Osteoblast (primary cell): ENCODE data around the gene PPM1F. TPM values are rescaled to one million over a fixed set of nuclear protein-coding genes. Genes with fewer than 3 reads are reported as not detected.
A peak's percentile ranks its signal among the peaks of the same experiment; 100 is the strongest.

ENCODE experiments used
- DNase-seq: peaks from one replicate; pipeline ENCODE4 v3.0.0; 2011; ENCODE audit warnings: low spot score, mixed read lengths; ENCODE audit not compliant: insufficient read length; ENCODE audit errors: missing footprints
- H2AFZ ChIP-seq: 2 replicates; pipeline ENCODE4 v1.6.0; 2011; ENCODE audit warnings: mild to moderate bottlenecking, low read length
- H3K27ac ChIP-seq: 2 replicates; pipeline ENCODE4 v1.5.1; 2011; ENCODE audit warnings: mild to moderate bottlenecking, low read depth, low read length, moderate library complexity
- H3K27me3 ChIP-seq: 2 replicates; pipeline ENCODE4 v1.6.0; 2012; ENCODE audit warnings: mild to moderate bottlenecking, control low read depth, inconsistent platforms, low read length, moderate library complexity; ENCODE audit not compliant: insufficient read depth
- H3K36me3 ChIP-seq: 2 replicates; pipeline ENCODE4 v1.5.1; 2011; ENCODE audit warnings: mild to moderate bottlenecking, low read length, control low read depth, moderate library complexity; ENCODE audit not compliant: insufficient read depth
- H3K4me1 ChIP-seq: 2 replicates; pipeline ENCODE4 v1.5.1; 2011; ENCODE audit warnings: mild to moderate bottlenecking, low read length, control low read depth, moderate library complexity; ENCODE audit not compliant: insufficient read depth
- H3K4me2 ChIP-seq: 2 replicates; pipeline ENCODE4 v1.6.0; 2011; ENCODE audit warnings: mild to moderate bottlenecking, low read length; ENCODE audit not compliant: insufficient read depth
- H3K4me3 ChIP-seq: fragments of 200-600 bp; sonication (generic); 3 replicates; pipeline ENCODE4 v1.5.1; 2012; ENCODE audit warnings: mild to moderate bottlenecking, low read length, inconsistent platforms; ENCODE audit not compliant: insufficient read depth
- H3K79me2 ChIP-seq: 2 replicates; pipeline ENCODE4 v1.6.0; 2012; ENCODE audit warnings: mild to moderate bottlenecking, low read length, control low read depth, inconsistent platforms; ENCODE audit not compliant: insufficient read depth
- H3K9me3 ChIP-seq: 2 replicates; pipeline ENCODE4 v1.5.1; 2011; ENCODE audit warnings: low read depth, low read length, control low read depth
- H4K20me1 ChIP-seq: 2 replicates; pipeline ENCODE4 v1.6.0; 2012; ENCODE audit warnings: mild to moderate bottlenecking, low read length, control low read depth; ENCODE audit not compliant: insufficient read depth
- CTCF ChIP-seq: IDR thresholded peaks from 2 replicates; pipeline ENCODE4 v1.5.1; 2011; ENCODE audit warnings: mild to moderate bottlenecking, low read depth, low read length, moderate library complexity; ENCODE audit errors: extremely low read depth
- total RNA-seq: library from RNA; depleted of rRNA; stranded (reverse); fragments of >200 nt; gene quantifications from 2 replicates; pipeline ENCODE4 v1.2.3, GENCODE V29; 2012

PPM1F gene
- total RNA-seq, 1 donor, result 22.8 TPM

- Histone ChIP-seq H3K9me3 (no peaks in the 10 kb centered on the region), H3K4me1 (no peaks in the 10 kb centered on the region), H3K79me2 (peaks cover 13% of the 10 kb centered on the region), H3K27me3 (no peaks in the 10 kb centered on the region), H2AFZ (no peak overlapping the region), H3K4me3 (no peak overlapping the region), H3K4me2 (no peak overlapping the region), H3K36me3 (peaks cover 47% of the 10 kb centered on the region), H3K27ac (no peak overlapping the region), H4K20me1 (peaks cover 7% of the 10 kb centered on the region)
- no peak for TF ChIP-seq CTCF
- DNase-seq, result peak; percentile 35
Observed at GRCh38 chr22:21929253-21929652, 23.4 kb downstream of the PPM1F start.

GRCh38 chr22:21928048-21928447 is 24.6 kb downstream of the PPM1F start:
- Histone ChIP-seq H2AFZ (no peak overlapping the region), H3K79me2 (peaks cover 2% of the 10 kb centered on the region), H3K27ac (no peak overlapping the region), H3K9me3 (no peaks in the 10 kb centered on the region), H3K4me3 (no peak overlapping the region), H3K4me2 (no peak overlapping the region), H3K27me3 (no peaks in the 10 kb centered on the region), H3K36me3 (peaks cover 37% of the 10 kb centered on the region), H4K20me1 (peaks cover 7% of the 10 kb centered on the region), H3K4me1 (no peaks in the 10 kb centered on the region)
- TF ChIP-seq CTCF, result no peak
- peak; percentile 43 for DNase-seq

- H3K27ac ChIP-seq, result no peak overlapping the region
- peaks cover 7% of the 10 kb centered on the region for H4K20me1 ChIP-seq
- no peaks in the 10 kb centered on the region for H3K27me3 ChIP-seq
- H3K9me3 ChIP-seq, result no peaks in the 10 kb centered on the region
- no peak overlapping the region for H3K4me2 ChIP-seq
- H3K4me3 ChIP-seq, result no peak overlapping the region
- no peak for TF ChIP-seq CTCF
- no peak overlapping the region for H2AFZ ChIP-seq
- no peaks in the 10 kb centered on the region for H3K4me1 ChIP-seq
- peaks cover 29% of the 10 kb centered on the region for H3K36me3 ChIP-seq
- H3K79me2 ChIP-seq, result no peaks in the 10 kb centered on the region
- peak; percentile 32 for DNase-seq
Observed at GRCh38 chr22:21927174-21927823, 25.3 kb downstream of the PPM1F start.

- Histone ChIP-seq H2AFZ (no peak overlapping the region), H4K20me1 (peaks cover 7% of the 10 kb centered on the region), H3K9me3 (no peaks in the 10 kb centered on the region), H3K4me2 (no peak overlapping the region), H3K79me2 (no peaks in the 10 kb centered on the region), H3K27me3 (no peaks in the 10 kb centered on the region), H3K4me1 (no peaks in the 10 kb centered on the region), H3K4me3 (no peak overlapping the region), H3K27ac (no peak overlapping the region), H3K36me3 (peaks cover 27% of the 10 kb centered on the region)
- no peak for TF ChIP-seq CTCF
- peak; percentile 47 for DNase-seq
Observed at GRCh38 chr22:21926728-21927127, 25.9 kb downstream of the PPM1F start.
